Psoas muscle (tissue), 8 donors: ENCODE results near the gene BRCA1. TPM values are rescaled to one million over a fixed set of nuclear protein-coding genes. Genes with fewer than 3 reads are reported as not detected.
A peak's percentile ranks its signal among the peaks of the same experiment; 100 is the strongest.
"Not testable (repeated sequence)": the region's sequence is repeated elsewhere in the genome, so short reads cannot be mapped to it uniquely, and the experiment has no call there.

Experiments
- ATAC-seq, 4 donors: fragments of 200-7000 bp; cut with Tn5 transposase; one replicate each; pipeline ENCODE4 v1.9.1; 2020; ENCODE audit warnings: moderate library complexity in 3 of 4, mild to moderate bottlenecking in 2 of 4
- DNase-seq, 2 donors: peaks; one replicate each; pipeline ENCODE4 v3.0.0-alpha.2; 2020
- H3K27ac ChIP-seq: fragments of 200-600 bp; one replicate; pipeline ENCODE4 v1.8.0; 2022
- H3K27me3 ChIP-seq, 3 donors: fragments of 200-600 bp in 1 of 3; one replicate each; pipeline versions ENCODE4 v1.6.1 to v1.8.0; 2013 to 2022; ENCODE audit warnings: low read length in 2 of 3, mild to moderate bottlenecking in 2 of 3, moderate library complexity in 1 of 3; ENCODE audit not compliant: insufficient read depth in 3 of 3
- H3K36me3 ChIP-seq, 2 donors: fragments of 200-600 bp in 1 of 2; one replicate each; pipeline versions ENCODE4 v1.6.1 to v1.8.0; 2013 to 2022; ENCODE audit warnings: low read depth in 1 of 2, mild to moderate bottlenecking in 1 of 2, moderate library complexity in 1 of 2; ENCODE audit not compliant: insufficient read depth in 1 of 2
- H3K4me1 ChIP-seq: fragments of 200-600 bp; one replicate; pipeline ENCODE4 v1.8.0; 2022
- H3K4me3 ChIP-seq: fragments of 200-600 bp; one replicate; pipeline ENCODE4 v1.8.0; 2022; ENCODE audit warnings: mild to moderate bottlenecking
- H3K9me3 ChIP-seq: fragments of 200-600 bp; one replicate; pipeline ENCODE4 v1.8.0; 2022
- CTCF ChIP-seq: fragments of 200-600 bp; IDR thresholded peaks from one replicate; pipeline ENCODE4 v1.8.0; 2022; ENCODE audit warnings: antibody characterized with exemption
- WGBS, 3 donors: extraction: QIAGEN DNeasy Blood & Tissue Kit; methylation state at CpG; one replicate each; pipeline versions ENCODE4 v1.1.6 to v1.1.7; 2013; 5-methylcytosine and 5-hydroxymethylcytosine counted together
- intact Hi-C, 2 donors: fragments of 100-400 bp; cut with DNase I; formaldehyde crosslinking; loops; one replicate each; pipeline versions ENCODE4 v1.11.0 to v1.14.2; 2022
- polyA plus RNA-seq, 3 donors: library from polyadenylated mRNA; stranded (reverse); fragments of 200-250 nt; gene quantifications; one replicate each; pipeline ENCODE4 v1.2.3, GENCODE V29; 2013
- total RNA-seq, 4 donors: library from RNA; stranded (reverse); fragmentation: NEBNext Ultra II Directional in 2 of 4; extraction: Animal tissue kit (Norgen Biotek cat#: 25700) in 2 of 4; gene quantifications; one replicate each; pipeline versions ENCODE4 v1.2.1 to v1.2.4, GENCODE V29; 2021 to 2023
- donor health status: healthy with polysubstance abuse.
- donor health status: DM: no; HTN: no; CAD: no; lungs with moderate emphysema.
- donor health status: Bipolar disorder and iron deficiency.
- donor health status: healthy.
- donor health status: DM: yes; HTN: yes; CAD: no.
- donor health status: DM: no; HTN: no; CAD: no.
- donor health status: DM: no; HTN: no; CAD: no.
- donor health status: DM: yes; HTN: yes; CAD: no.

BRCA1 gene
- total and polyA plus RNA-seq, 7 donors = 1.5 to 6.1 (median 3.7) TPM

DNA sequence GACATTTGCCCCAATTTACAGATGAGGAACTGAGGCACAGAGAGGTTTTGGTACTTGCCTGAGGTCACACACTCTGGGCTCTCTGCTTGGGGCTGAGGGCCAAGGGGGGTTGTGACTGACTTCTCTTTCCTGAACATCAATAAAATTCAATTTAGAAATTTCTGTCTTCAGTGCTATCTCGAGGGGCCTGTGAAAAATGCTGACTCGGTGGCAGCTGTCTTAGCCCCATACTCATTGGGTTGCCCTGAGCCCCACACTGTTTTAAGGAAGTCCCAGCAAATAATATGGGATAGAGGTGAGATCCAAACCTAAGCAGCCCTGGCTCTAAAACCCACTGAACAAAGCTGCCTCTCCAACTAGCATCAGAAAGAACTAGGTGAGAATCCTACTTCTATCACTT lies 7.0 kb upstream of the BRCA1 start:
- ATAC-seq (no peak), DNase-seq (no peak)
- 71 to 82% (median 80%) methylated on average over 2 of the region's 2 CpGs for WGBS, 3 donors
- no peaks in the 10 kb centered on the region for H3K27me3 ChIP-seq
- peaks cover 0 to 40% of the 10 kb centered on the region in 2 donors for H3K36me3 ChIP-seq
- intact Hi-C loops = no loop called here
- no peaks in the 10 kb centered on the region for H3K9me3 ChIP-seq
- no peak overlapping the region for H3K27ac ChIP-seq
- no peak for TF ChIP-seq CTCF
- H3K4me3 ChIP-seq = no peak overlapping the region
- no peaks in the 10 kb centered on the region for H3K4me1 ChIP-seq

DNA sequence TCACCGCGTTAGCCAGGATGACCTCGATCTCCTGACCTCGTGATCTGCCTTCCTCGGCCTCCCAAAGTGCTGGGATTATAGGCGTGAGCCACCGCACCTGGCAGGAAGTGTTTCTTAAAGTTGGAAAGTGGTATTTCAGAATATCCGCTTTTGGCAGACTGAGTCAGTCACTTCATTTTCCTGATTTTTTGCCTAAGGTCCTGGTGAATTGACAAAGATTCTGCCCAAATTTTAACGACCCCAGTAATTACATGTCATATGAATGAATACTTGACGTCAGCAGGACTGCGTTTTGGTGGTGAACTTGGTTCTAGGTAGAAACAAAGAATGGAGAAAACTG lies 4.5 kb upstream of the BRCA1 start:
- peak overlapping the region; percentile 22 for H3K4me3 ChIP-seq
- no peak for TF ChIP-seq CTCF
- no peaks in the 10 kb centered on the region for H3K9me3 ChIP-seq
- no peak for DNase-seq
- no peaks in the 10 kb centered on the region for H3K27me3 ChIP-seq
- H3K36me3 ChIP-seq = peaks cover 0 to 32% of the 10 kb centered on the region in 2 donors
- H3K4me1 ChIP-seq = peaks cover 7% of the 10 kb centered on the region
- intact Hi-C loops = loop anchor here (5.0 kb wide), 1 partner anchor 43 kb away; the partner anchor contains the start of gene NBR1 (in 2 of the 2)
- H3K27ac ChIP-seq = no peak overlapping the region
- WGBS, 3 donors = 64 to 73% (median 73%) methylated on average over 11 of the region's 11 CpGs
- no peak for ATAC-seq

GRCh38 chr17:43127333-43127876 lies 2.2 kb upstream of the BRCA1 start:
- DNase-seq, ATAC-seq, H3K4me3 ChIP-seq, H3K9me3 ChIP-seq, H3K27me3 ChIP-seq, H3K27ac ChIP-seq, H3K36me3 ChIP-seq: not testable (repeated sequence)
- peaks cover 13% of the 10 kb centered on the region for H3K4me1 ChIP-seq
- 88 to 96% (median 91%) methylated on average over 6 of the region's 6 CpGs for WGBS, 3 donors
- intact Hi-C loops = loop anchor here (5.0 kb wide), 1 partner anchor 45 kb away; the partner anchor contains the start of gene NBR1 (in 2 of the 2)

GRCh38 chr17:43126911-43127290 lies 1.7 kb upstream of the BRCA1 start:
- no peaks in the 10 kb centered on the region for H3K27me3 ChIP-seq
- H3K36me3 ChIP-seq = peaks cover 0 to 5% of the 10 kb centered on the region in 2 donors
- H3K27ac ChIP-seq = no peak overlapping the region
- DNase-seq (no peak), ATAC-seq (no peak)
- H3K4me3 ChIP-seq = no peak overlapping the region
- H3K9me3 ChIP-seq = no peaks in the 10 kb centered on the region
- peaks cover 13% of the 10 kb centered on the region for H3K4me1 ChIP-seq
- WGBS, 3 donors = 96 to 98% (median 98%) methylated on average over 12 to 24 of the region's 24 CpGs
- no peak for TF ChIP-seq CTCF
- intact Hi-C loops = loop anchor here (5.0 kb wide), 1 partner anchor 45 kb away; the partner anchor contains the start of gene NBR1 (in 2 of the 2)

DNA sequence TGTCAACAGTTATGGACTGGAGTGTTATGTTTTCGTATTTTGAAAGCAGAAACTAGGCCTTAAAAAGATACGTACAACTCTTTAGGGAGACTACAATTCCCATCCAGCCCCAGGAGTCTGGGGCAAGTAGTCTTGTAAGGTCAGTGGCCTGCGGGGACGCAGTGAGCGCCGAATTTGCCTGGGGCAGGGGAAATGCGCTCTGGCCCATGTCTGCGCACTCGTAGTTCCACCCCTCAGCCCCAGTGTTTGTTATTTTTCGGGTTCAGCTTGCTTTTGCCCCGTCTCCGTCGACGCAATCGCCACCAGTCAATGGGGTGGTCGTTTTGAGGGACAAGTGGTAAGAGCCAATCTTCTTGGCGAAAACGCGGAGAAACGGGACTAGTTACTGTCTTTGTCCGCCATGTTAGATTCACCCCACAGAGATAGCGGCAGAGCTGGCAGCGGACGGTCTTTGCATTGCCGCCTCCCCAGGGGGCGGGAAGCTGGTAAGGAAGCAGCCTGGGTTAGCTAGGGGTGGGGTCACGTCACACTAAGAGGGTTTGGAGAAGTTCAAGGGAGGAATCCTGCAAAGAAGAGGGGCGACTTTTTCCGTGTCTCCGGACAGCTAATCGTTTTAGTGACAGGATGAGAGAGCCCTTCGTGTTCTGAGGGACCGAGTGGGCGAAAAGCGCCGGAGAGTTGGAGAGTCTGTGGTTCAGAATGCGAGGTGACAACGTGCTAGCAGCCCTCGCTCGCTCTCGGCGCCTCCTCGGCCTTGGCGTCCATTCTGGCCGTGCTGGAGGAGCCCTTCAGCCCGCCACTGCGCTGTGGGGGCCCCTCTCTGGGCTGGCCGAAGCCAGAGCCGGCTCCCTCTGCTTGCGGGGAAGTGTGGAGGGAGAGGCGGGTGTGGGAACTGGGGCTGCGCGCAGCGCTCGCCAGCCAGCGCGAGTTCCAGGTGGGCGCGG lies 1.1 kb upstream of the BRCA1 start:
- 76 to 84% (median 81%) methylated on average over 50 to 59 of the region's 59 CpGs for WGBS, 3 donors
- H3K4me3 ChIP-seq = peak overlapping the region; percentile 71
- DNase-seq = no peak

More for the DNA sequence above, 1.1 kb upstream of the BRCA1 start:
- ATAC-seq = no peak
- TF ChIP-seq CTCF = no peak
- Histone ChIP-seq H3K27ac (peak overlapping the region; percentile 79), H3K36me3 (peaks cover 0 to 5% of the 10 kb centered on the region in 2 donors), H3K9me3 (no peaks in the 10 kb centered on the region), H3K4me1 (peaks cover 13% of the 10 kb centered on the region), H3K27me3 (no peaks in the 10 kb centered on the region)
- intact Hi-C loops = loop anchor here (5.0 kb wide), 1 partner anchor 46 kb away; the partner anchor contains the start of gene NBR1 (in 2 of the 2)
